Left colon (tissue), 2 donors: ENCODE measurements around the gene MT1M. TPM values are rescaled to one million over a fixed set of nuclear protein-coding genes. Genes with fewer than 3 reads are reported as not detected.

Experiments
- ATAC-seq: fragments of 200-7000 bp; cut with Tn5 transposase; one replicate; pipeline ENCODE4 v1.9.1; 2020; ENCODE audit warnings: mild to moderate bottlenecking, moderate library complexity
- DNase-seq, 2 donors: peaks; one replicate each; pipeline ENCODE4 v3.0.0-alpha.2; 2020
- intact Hi-C, 2 donors: fragments of 100-400 bp; cut with DNase I in 1 of 2; cut with micrococcal nuclease in 1 of 2; formaldehyde crosslinking; loops; one replicate each; pipeline versions ENCODE4 v1.11.2 to v1.14.0; 2022; cut with DNase I, micrococcal nuclease
- total RNA-seq, 2 donors: library from RNA; stranded (reverse); fragmentation: NEBNext Ultra II Directional; extraction: Animal tissue kit (Norgen Biotek cat#: 25700); gene quantifications; one replicate each; pipeline ENCODE4 v1.2.1, GENCODE V29; 2021
- donor health status: DM: no; HTN: no; CAD: no.
- donor health status: DM: yes; HTN: yes; CAD: no.

MT1M gene
- total RNA-seq, 2 donors from 2014 or later = 5.1 to 60.6 TPM

DNA sequence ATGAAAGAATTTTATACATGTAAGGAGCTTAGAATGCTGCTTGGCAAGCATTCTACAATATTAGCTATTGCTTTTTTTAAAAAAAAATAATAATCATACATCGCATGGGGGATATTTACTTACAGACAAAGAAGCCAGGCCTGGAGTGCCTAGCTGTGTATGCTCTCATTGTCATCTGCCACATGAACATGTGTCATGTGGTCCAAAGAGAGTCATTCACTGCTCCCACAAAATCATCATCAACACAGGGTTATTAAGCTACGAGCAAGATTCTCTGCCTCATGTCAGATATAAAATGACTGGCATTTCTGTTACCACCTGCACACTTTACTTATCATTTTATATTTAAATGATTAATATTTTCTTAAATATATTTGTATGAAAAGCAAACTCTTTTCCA, 8.8 kb upstream of the MT1M start:
- DNase-seq = no peak
- intact Hi-C loops = no loop called here
- no peak for ATAC-seq

DNA sequence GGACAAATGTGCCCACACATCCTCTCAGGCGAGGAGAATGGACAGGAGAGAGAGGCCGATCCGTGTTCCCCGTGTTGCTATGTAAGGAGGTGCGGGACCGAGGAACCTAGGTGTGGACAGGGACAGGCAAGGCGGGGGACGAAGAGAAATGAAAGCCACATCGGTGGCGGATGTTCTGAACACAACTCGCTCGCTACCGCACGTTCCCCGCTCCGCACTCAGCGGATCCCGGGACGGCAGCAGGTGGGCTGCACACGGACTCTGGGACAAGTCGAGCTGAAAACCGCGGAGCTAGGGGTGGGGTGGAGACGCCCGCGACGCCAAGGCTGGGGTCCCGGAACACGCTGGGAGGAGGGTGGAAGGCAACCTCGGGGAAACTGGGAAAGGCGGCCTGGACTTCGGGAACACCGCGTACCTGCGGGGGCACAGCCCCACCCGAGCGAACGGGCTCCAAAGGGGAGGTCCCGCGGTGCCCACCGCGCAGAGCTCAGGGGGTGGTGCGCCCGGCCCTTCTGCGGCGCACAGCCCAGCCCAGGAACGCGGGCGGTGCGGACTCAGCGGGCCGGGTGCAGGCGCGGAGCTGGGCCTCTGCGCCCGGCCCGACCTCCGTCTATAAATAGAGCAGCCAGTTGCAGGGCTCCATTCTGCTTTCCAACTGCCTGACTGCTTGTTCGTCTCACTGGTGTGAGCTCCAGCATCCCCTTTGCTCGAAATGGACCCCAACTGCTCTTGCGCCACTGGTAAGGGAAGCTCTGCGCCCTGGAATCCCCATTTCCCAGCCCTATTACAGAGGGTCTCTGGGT, 7.1 kb upstream of the MT1M start, which contains the start of gene MT1E:
Gene MT1E, plus strand, starts transcription at position 642 of the 803 bp plus-strand sequence. Its CDS starts 71 bp downstream, at position 713.
- ATAC-seq = peak; percentile 90
- intact Hi-C loops = no loop called here
- DNase-seq = peak; percentile 77 to 82

DNA sequence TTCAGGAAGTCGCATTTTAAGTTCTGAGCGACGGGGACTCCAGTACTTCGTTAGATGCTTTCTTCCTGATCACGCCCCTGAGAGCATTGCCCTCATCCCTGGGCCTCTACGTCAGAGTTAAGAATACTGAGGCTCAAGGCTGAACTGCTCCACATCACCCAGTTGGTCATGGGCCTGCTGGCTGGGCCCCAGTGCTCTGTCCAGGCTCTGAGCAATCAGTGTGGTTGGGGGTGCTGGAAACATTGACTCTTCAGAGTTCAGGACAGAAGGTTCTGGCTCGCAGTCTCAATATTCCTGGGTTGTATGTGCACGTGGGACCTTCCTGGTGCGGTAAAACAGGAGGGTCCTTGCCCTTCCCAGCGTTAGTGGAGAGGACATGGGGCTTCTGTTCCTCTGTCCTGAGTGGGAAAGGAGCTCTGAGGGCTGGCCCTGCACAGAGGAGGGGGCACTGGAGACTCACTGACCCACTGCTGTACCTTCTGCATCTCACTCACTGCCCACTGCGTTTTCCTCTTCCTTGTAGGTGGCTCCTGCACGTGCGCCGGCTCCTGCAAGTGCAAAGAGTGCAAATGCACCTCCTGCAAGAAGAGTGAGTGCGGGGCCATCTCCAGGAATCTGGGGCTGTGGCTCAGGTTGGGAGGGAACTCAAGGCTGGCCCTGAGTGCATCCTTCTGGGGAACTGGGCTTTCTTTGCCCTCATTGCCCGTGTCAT, 6.4 kb upstream of the MT1M start:
- intact Hi-C loops = no loop called here
- peak; percentile 61 for ATAC-seq
- peak; percentile 49 to 74 for DNase-seq

DNA sequence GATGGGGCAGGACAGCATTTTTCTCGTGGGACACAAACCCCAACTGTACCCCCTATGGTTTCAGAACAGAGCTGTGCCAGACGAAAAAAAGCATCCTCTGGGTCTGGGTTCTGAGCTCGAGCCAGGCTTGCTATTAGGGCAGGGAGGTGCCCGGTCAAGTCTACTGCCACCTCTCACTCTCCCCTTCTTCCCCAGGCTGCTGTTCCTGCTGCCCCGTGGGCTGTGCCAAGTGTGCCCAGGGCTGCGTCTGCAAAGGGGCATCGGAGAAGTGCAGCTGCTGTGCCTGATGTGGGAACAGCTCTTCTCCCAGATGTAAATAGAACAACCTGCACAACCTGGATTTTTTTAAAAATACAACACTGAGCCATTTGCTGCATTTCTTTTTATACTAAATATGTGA, 5.8 kb upstream of the MT1M start:
- no peak for DNase-seq
- intact Hi-C loops = no loop called here
- peak; percentile 17 for ATAC-seq

DNA sequence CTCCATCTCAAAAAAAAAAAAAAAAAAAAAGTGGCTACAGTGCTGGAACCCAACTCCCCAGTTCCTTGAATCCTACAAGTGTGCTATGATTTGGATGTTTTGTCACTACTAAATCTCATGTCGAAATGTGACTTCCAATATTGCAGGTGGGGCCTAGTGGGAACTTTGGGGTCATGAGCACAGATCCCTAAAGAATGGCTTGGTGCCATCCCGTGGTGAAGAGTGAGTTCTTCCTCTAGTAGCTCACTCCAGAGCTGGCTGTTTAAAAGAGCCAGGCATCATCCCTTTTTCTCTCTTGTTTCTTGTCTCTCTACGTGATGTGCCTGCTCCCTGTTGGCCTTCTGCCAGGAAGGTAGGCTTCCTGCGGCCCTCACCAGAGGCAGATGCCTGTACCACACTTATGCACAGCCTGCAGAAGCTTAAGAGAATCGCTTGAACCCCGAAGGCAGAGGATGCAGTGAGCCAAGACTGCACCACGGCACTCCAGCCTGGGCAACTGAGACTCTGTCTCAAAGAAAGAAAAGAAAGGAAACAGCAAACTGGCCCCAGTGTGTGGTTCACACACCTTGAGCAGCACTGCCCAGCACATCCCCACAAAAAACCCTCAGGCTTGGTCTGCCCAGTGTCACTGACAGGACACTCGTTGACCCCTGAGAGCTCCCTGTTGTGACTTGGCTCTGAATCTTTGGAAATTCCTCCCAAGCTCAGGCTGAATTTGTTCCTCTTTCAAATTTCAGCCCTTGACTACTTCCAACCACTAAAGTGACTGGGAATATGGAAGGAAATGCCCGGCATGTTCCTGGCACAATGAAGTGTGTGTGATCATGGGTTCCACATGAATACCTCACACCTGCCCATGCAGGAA, 3.7 kb upstream of the MT1M start:
- ATAC-seq (no peak), DNase-seq (no peak)
- intact Hi-C loops = no loop called here

DNA sequence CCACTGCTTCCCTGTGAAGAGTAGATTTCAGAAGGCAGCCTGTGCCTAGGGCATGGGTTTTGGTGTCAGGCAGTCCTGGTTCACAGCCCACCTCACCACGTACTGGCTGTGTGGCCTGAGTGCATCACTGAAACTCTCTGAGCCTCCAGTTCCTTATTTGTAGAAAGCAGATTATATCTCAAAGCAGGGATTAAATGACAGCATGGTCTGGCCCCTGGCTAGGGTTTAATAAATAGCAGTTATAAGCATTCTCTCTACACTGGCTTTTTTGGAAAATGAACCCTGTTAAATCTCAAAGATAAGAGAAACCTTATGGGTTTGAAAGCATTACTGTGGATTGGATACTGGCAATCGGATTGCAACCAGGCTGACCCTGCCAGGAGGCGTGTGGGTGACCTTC, 2.9 kb upstream of the MT1M start:
- intact Hi-C loops = no loop called here
- ATAC-seq = no peak
- DNase-seq = no peak

DNA sequence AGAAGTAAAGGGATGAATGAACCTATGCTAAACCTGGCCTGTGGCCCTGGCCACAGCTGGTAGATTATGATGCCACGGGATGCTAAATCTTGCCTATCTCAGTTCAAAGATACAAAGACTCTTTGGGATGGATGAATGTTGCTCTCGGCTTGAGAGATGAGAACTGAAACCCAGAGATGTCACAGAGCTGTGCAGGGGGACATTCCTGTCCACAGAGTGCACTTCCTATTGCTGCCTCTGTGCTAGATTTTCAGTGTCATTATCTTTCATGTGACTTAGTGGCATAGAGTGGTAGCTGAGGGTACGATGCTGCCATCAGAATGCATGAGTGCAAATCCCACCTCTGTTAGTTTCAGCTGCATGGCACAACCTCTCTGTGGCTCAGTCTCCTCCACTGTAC, 2.3 kb upstream of the MT1M start:
- DNase-seq (no peak), ATAC-seq (no peak)
- intact Hi-C loops = no loop called here

DNA sequence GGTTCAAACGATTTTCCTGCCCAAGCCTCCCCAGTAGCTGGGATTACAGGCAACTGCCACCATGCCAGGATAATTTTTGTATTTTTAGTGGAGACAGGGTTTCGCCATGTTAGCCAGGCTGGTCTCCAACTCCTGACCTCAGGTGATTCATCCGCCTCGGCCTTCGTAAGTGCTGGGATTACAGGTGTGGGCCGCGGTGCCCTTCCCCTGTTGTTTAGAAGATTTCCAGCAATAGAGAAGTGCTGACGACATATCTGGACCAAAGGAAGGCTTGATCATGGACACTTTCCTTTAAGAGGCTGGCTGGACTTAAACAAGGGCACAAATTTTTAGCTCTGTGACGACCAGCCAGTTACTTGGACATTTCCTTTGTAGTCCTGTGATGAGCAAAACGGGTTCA, 1.3 kb upstream of the MT1M start:
- ATAC-seq (no peak), DNase-seq (no peak)
- intact Hi-C loops = no loop called here

DNA sequence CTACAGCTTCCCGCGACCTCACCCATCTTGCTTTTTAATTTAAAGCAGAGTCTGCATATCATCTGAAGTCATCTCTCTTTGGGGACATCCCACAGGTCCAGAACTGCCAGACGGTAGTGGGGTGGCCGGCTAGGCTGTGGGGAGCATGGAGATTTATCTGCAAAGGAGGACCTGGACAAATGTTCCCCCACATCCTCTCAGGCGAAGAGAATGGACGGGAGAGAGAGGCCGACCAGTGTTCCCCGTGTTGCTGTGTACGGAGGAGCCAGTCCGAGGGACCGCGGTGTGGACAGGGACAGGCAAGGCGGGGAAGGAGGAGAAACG, 665 bp upstream of the MT1M start:
- ATAC-seq (no peak), DNase-seq (no peak)
- intact Hi-C loops = no loop called here

DNA sequence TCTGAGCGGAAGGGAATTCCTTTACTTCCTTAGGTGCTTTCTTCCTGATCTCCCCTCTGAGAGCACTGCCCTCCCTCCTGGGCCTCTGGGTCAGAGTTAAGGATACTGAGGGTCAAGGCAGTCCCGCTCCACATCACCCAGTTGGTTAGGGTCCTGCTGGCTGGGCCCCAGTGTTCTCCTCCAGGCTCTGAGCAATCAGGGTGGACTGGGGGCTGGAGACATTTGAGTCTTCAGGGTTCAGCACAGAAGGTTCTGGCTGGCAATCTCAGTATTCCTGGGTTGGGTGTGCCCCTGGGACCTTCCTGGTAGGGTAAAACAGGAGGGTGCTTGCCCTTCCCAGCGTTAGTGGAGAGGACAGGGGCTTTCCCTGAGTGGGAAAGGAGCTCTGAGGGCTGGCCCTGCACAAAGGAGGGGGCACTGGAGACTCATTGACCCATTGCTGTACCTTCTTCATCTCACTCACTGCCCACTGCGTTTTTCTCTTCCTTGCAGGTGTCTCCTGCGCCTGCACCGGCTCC, 448 bp downstream of the MT1M start:
- intact Hi-C loops = no loop called here
- peak; percentile 65 for ATAC-seq
- DNase-seq = no peak

DNA sequence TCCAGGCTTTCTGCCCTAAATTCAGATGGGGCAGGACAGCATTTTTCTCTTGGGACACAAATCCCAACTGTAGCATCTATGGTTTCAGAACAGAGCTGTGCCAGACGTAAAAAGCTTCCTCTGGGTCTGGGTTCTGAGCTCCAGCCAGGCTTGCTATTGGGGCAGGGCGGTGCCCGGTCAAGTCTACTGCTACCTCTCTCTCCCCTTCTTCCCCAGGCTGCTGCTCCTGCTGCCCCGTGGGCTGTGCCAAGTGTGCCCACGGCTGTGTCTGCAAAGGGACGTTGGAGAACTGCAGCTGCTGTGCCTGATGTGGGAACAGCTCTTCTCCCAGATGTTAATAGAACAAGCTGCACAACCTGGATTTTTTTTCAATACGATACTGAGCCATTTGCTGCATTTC, 1.1 kb downstream of the MT1M start:
- ATAC-seq (no peak), DNase-seq (no peak)
- intact Hi-C loops = no loop called here

DNA sequence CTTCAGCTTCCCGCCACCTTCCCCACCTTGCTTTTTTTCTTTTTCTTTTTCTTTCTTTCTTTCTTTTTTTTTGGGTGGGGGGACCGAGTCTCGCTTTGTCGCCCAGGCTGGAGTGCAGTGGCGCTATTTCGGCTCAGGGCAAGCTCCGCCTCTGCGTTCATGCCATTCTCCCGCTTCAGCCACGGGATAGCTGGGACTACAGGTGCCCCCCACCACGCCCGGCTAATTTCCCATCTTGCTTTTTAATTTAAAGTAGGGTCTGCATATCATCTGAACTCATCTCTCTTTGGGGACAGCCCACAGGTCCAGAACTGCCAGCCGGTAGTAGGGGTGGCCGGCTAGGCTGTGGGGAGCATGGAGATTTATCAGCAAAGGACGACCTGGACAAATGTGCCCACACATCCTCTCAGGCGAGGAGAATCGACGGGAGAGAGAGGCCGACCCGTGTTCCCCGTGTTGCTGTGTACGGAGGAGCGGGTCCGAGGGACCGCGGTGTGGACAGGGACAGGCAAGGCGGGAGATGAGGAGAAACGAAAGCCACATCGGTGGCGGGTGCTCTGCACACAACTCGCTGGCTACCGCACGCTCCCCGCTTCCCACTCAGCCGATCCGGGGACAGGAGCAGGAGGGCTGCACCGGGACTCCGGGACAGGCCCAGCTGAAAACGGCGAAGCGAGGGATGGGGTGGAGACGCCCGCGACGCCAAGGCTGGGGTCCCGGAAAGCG, 2.4 kb downstream of the MT1M start:
- intact Hi-C loops = no loop called here
- DNase-seq (no peak), ATAC-seq (no peak)

DNA sequence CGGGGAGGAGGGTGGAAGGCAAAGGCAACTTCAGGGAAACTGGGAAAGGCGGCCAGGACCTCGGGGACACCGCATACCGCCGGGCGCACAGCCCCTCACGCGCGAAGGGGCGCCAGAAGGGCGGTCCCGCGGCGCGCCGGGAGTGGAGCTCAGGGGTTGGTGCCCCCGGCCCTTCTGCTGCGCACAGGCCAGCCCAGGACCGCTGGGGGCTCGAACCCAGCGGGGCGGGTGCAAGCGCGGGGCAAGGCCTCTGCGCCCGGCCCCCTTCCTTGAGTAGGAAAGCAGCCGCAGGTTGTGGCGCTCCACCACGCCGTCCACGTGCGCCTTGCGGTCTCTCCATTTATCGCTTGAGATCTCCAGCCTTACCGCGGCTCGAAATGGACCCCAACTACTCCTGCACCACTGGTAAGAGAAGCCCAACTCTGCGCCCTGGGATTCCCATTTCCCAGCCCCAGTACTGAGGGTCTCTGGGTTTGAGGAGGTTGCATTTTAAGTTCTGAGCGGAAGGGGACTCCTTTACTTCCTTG, 3.0 kb downstream of the MT1M start:
- ATAC-seq (no peak), DNase-seq (no peak)
- intact Hi-C loops = no loop called here

DNA sequence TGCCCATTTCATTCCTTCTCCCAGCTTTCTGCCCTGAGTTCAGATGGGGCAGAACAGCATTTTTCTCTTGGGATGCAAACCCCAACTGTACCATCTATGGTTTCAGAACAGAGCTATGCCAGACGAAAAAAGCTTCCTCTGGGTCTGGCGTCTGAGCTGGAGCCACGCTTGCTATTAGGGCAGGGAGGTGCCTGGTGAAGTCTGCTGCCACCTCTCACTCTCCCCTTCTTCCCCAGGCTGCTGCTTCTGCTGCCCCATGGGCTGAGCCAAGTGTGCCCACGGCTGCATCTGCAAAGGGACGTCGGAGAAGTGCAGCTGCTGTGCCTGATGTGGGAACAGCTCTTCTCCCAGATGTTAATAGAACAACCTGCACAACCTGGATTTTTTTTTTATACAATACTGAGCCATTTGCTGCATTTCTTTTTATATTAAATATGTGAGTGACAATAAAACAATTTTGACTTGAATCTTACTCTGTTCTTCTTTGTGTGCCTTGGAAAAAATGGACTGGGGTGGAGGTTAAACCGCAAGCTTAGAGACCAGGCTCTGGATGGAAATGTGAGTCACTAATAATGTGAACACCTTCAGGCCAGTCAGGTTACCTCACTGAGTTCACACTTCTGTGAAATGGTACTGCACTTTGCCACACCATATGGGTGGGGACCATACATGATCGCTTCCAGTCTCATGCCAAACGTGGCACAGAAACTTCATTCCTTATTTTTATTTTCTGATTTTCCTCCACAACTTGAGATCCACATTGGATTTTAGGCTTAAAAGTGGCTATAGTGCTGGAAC, 4.4 kb downstream of the MT1M start:
- DNase-seq (no peak), ATAC-seq (no peak)
- intact Hi-C loops = no loop called here

DNA sequence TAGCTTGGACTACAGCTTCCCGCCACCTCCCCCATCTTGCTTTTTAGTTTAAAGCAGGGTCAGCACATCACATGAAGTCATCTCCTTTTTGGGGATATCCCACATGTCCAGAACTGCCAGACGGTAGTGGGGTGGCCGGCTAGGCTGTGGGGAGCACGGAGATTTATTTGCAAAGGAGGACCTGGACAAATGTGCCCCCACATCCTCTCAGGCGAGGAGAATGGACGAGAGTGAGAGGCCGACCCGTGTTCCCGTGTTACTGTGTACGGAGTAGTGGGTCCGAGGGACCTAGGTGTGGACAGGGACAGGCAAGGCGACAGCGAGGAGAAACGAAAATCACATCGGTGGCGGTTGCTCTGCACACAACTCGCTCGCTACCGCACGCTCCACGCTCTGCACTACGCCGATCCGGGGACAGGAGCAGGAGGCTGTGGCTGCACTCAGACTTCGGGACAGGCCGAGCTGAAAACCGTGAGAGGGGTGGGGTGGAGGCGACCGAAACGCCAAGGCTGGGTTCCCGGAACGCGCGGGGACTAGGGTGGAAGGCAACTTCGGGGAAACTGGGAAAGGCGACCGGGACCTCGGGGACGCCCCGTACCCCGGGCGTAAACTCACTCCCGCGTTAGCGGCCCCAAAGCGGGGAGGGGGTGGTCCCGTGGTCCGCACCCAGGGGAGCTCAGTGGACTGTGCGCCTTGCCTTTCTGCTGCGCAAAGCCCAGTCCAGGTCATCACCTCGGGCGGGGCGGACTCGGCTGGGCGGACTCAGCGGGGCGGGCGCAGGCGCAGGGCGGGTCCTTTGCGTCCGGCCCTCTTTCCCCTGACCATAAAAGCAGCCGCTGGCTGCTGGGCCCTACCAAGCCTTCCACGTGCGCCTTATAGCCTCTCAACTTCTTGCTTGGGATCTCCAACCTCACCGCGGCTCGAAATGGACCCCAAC, 5.6 kb downstream of the MT1M start, which contains the start of gene MT1A:
Gene MT1A, plus strand, starts transcription at position 853 of the 937 bp plus-strand sequence. Its CDS starts 73 bp downstream, at position 926.
- intact Hi-C loops = no loop called here
- ATAC-seq (peak; percentile 87), DNase-seq (peak; percentile 84 to 87)

DNA sequence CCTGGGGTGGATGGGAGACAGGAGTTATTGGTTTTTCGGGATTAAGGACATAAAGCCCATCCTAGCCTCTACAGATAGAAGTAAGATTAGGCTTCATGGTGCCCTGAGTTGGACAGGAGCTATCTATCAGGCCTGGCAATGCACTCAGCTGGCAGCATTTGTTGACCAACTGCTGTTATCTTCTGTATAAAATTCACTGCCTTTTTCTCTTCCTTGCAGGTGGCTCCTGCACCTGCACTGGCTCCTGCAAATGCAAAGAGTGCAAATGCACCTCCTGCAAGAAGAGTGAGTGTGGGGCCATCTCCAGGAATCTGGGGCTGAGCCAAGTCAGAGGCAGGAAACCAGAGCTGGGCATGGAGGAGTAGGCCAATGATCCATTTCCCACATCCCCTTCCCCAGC, 6.6 kb downstream of the MT1M start:
- DNase-seq = no peak
- ATAC-seq = peak; percentile 47
- intact Hi-C loops = no loop called here

DNA sequence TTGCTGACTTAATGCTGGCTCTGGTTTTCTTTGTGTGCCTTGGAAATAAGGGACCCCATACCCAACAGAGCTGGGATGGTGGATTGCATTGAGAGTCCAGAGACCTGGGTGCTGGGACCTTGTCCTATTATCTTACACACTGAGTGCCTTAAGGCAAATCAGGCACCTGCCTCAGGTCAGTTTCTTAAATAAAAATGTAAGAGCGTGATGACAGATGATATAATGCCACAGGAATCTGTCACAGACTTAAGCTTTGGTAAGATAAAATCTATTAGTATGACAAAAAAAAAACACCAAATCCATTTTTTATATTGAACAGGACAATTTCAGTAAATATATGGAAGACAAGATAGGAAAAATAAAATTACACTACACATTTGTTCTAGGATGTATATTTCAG, 7.6 kb downstream of the MT1M start:
- intact Hi-C loops = no loop called here
- no peak for DNase-seq
- no peak for ATAC-seq
